SK-N-SH treated with all-trans-retinoic acid at 6 μM for 48 hours (cell line): ENCODE measurements around the gene SEC23A.

Experiments
- ARNTL ChIP-seq: fragments of 450-650 bp; formaldehyde crosslinking; IDR thresholded peaks from 2 replicates; pipeline ENCODE4 v1.5.0; 2020; ENCODE audit warnings: low read depth, mild to moderate bottlenecking, moderate library complexity, borderline replicate concordance
- PATZ1 ChIP-seq: fragments of 250-450 bp; sonication (Bioruptor Pico); IDR thresholded peaks from 2 replicates; pipeline ENCODE4 v1.8.0; 2020; ENCODE audit warnings: mild to moderate bottlenecking, moderate library complexity, borderline replicate concordance
- TSHZ2 ChIP-seq: fragments of 250-450 bp; sonication (Bioruptor Pico); IDR thresholded peaks from 2 replicates; pipeline ENCODE4 v1.5.0; 2020; ENCODE audit warnings: mild to moderate bottlenecking, moderate library complexity
- ZFP3 ChIP-seq: fragments of 250-450 bp; sonication (Bioruptor Pico); IDR thresholded peaks from 2 replicates; pipeline ENCODE4 v1.5.0; 2020; ENCODE audit warnings: mild to moderate bottlenecking, moderate library complexity

- TF ChIP-seq PATZ1 (CRISPR knock-in tag) (no peak), ARNTL (CRISPR knock-in tag) (no peak), TSHZ2 (CRISPR knock-in tag) (no peak), ZFP3 (CRISPR knock-in tag) (no peak)
Measured at GRCh38 chr14:39029789-39030188, 73.2 kb downstream of the SEC23A start.
